Lower leg skin (tissue), 4 donors: Measurements from ENCODE around the gene RBM33. TPM values are rescaled to one million over a fixed set of nuclear protein-coding genes. Genes with fewer than 3 reads are reported as not detected.

Source experiments
- DNase-seq, 2 donors: peaks; one replicate each; pipeline ENCODE4 v3.0.0-alpha.2; 2019; ENCODE audit warnings: low spot score in 2 of 2
- H3K4me3 ChIP-seq: fragments of 200-600 bp; sonication (generic); 2 replicates; pipeline ENCODE4 v1.5.1; 2017; ENCODE audit warnings: mild to moderate bottlenecking, low read depth; ENCODE audit not compliant: poor library complexity, severe bottlenecking
- CTCF ChIP-seq, 3 donors: fragments of 450-650 bp; IDR thresholded peaks; one replicate each; pipeline ENCODE4 v1.5.1; 2016; ENCODE audit warnings: antibody characterized with exemption in 3 of 3, mild to moderate bottlenecking in 3 of 3, moderate library complexity in 2 of 3
- POLR2A ChIP-seq, 2 donors: fragments of 450-650 bp; IDR thresholded peaks; one replicate each; pipeline ENCODE4 v1.6.1; 2016 to 2017; ENCODE audit warnings: antibody characterized with exemption in 2 of 2, mild to moderate bottlenecking in 1 of 2, moderate library complexity in 1 of 2
- WGBS, 2 donors: methylation state at CpG; one replicate each; pipeline ENCODE4 v1.1.5; 2018; 5-methylcytosine and 5-hydroxymethylcytosine counted together
- intact Hi-C: fragments of 100-400 bp; cut with DNase I; formaldehyde crosslinking; loops from one replicate; pipeline ENCODE4 v1.15.0; 2023; ENCODE audit warnings: low total_unique reads
- total RNA-seq, 4 donors: library from RNA; depleted of rRNA; stranded (reverse); fragments of >200 nt; gene quantifications; one replicate each; pipeline ENCODE4 v1.1.0, GENCODE V29; 2016

RBM33 gene
- total RNA-seq, 4 donors from 2014 or later = 35.8 to 83.9 (median 56.7) TPM

GRCh38 chr7:155782466-155782865 is 138.0 kb downstream of the RBM33 start:
- H3K4me3 ChIP-seq = no peak overlapping the region
- TF ChIP-seq CTCF (IDR thresholded peaks at IDR 0.05) (no peak), POLR2A (IDR thresholded peaks at IDR 0.05) (no peak)
- 87 to 91% methylated on average over 10 of the region's 10 CpGs for WGBS, 2 donors
- DNase-seq = peak in 1 of 2 donors; percentile 66
- intact Hi-C loops = no loop called here

GRCh38 chr7:155785536-155785935 is 141.1 kb downstream of the RBM33 start:
- H3K4me3 ChIP-seq = no peak overlapping the region
- DNase-seq = no peak
- WGBS, 2 donors = 90 to 93% methylated on average over 10 of the region's 10 CpGs
- no peak for TF ChIP-seq CTCF (IDR thresholded peaks at IDR 0.05)
- TF ChIP-seq POLR2A (IDR thresholded peaks at IDR 0.05) = no peak
- intact Hi-C loops = no loop called here

- DNase-seq = no peak
- no peak for TF ChIP-seq POLR2A (IDR thresholded peaks at IDR 0.05)
- no peak for TF ChIP-seq CTCF (IDR thresholded peaks at IDR 0.05)
- H3K4me3 ChIP-seq = no peak overlapping the region
- WGBS, 2 donors = 89 to 90% methylated on average over 10 of the region's 10 CpGs
- intact Hi-C loops = no loop called here
Measured at GRCh38 chr7:155786491-155786890, 142.0 kb downstream of the RBM33 start.

GRCh38 chr7:155787171-155787851 is 142.8 kb downstream of the RBM33 start:
- intact Hi-C loops = no loop called here
- no peak overlapping the region for H3K4me3 ChIP-seq
- TF ChIP-seq POLR2A (IDR thresholded peaks at IDR 0.05) (no peak), CTCF (IDR thresholded peaks at IDR 0.05) (no peak)
- no peak for DNase-seq
- 2 to 4% methylated on average over 22 to 32 of the region's 68 CpGs for WGBS, 2 donors

GRCh38 chr7:155788616-155789000 is 144.1 kb downstream of the RBM33 start:
- DNase-seq = no peak
- intact Hi-C loops = no loop called here
- 76% methylated on average over 18 to 22 of the region's 22 CpGs for WGBS, 2 donors
- TF ChIP-seq POLR2A (IDR thresholded peaks at IDR 0.05) = no peak
- TF ChIP-seq CTCF (IDR thresholded peaks at IDR 0.05) = no peak
- no peak overlapping the region for H3K4me3 ChIP-seq
